Activated CD4-positive, alpha-beta T cell treated with anti-CD3 and anti-CD28 coated beads for 4 hours (primary cell): Measurements from ENCODE around the gene SLC25A22.

Experiments
- DNase-seq, 2 donors: peaks; one replicate each; pipeline ENCODE4 v3.0.0-alpha.2; 2020

SLC25A22 gene

GRCh38 chr11:821512-822371 is 23.7 kb upstream of the SLC25A22 start:
- DNase-seq = no peak

- DNase-seq = no peak
These were observed 22.8 kb upstream of the SLC25A22 start for GRCh38 chr11:820655-821511.

- DNase-seq = peak; percentile 91 to 94
These were observed 22.0 kb upstream of the SLC25A22 start for GRCh38 chr11:819943-820649.

GRCh38 chr11:819129-819931 is 21.2 kb upstream of the SLC25A22 start:
- peak; percentile 91 to 93 for DNase-seq

- no peak for DNase-seq
These were observed 20.5 kb upstream of the SLC25A22 start, which contains the start of gene PNPLA2 for GRCh38 chr11:818396-819128. Gene PNPLA2, plus strand, starts transcription at chr11:818914. Its CDS starts 805 bp downstream, at chr11:819719.

- no peak for DNase-seq
These were observed 18.3 kb upstream of the SLC25A22 start for GRCh38 chr11:816433-816779.

- DNase-seq = no peak
These were observed 17.8 kb upstream of the SLC25A22 start for GRCh38 chr11:815675-816432.

GRCh38 chr11:813456-814096 is 15.5 kb upstream of the SLC25A22 start:
- no peak for DNase-seq

- no peak for DNase-seq
These were observed 15.0 kb upstream of the SLC25A22 start for GRCh38 chr11:813072-813455.

- DNase-seq = no peak
These were observed 14.3 kb upstream of the SLC25A22 start for GRCh38 chr11:812390-812789.

GRCh38 chr11:811446-812245 is 13.6 kb upstream of the SLC25A22 start:
- no peak for DNase-seq

GRCh38 chr11:810040-810567 is 12.0 kb upstream of the SLC25A22 start:
- DNase-seq = peak in 1 of 2 donors; percentile 30

- peak; percentile 97 to 98 for DNase-seq
These were observed 11.4 kb upstream of the SLC25A22 start, which contains the start of gene RPLP2 for GRCh38 chr11:809287-810039. Gene RPLP2, plus strand, starts transcription at chr11:809967. Its CDS starts 268 bp downstream, at chr11:810235.

GRCh38 chr11:808427-809286 is 10.6 kb upstream of the SLC25A22 start:
- DNase-seq = no peak

- no peak for DNase-seq
These were observed 6.5 kb upstream of the SLC25A22 start for GRCh38 chr11:804599-804964.

- no peak for DNase-seq
These were observed 5.9 kb upstream of the SLC25A22 start for GRCh38 chr11:803770-804598.

GRCh38 chr11:803467-803742 is 5.3 kb upstream of the SLC25A22 start:
- DNase-seq = no peak
